Keratinocyte (primary cell): ENCODE results near the gene SPON1.

Experiments used
- EZH2 ChIP-seq: IDR thresholded peaks from one replicate; pipeline ENCODE4 v1.6.1; 2012; ENCODE audit warnings: inconsistent platforms, mild to moderate bottlenecking, low read length, moderate library complexity
- TF ChIP-seq, protein P1 (sequence below), 3 experiments: IDR thresholded peaks in 1 of 3; conservative IDR thresholded peaks in 1 of 3; optimal IDR thresholded peaks in 1 of 3; 2 replicates in 2 of 3; 3 replicates in 1 of 3; pipeline versions ENCODE3 to v1.5.1; 2011; ENCODE audit warnings: low read length in 3 of 3, mild to moderate bottlenecking in 3 of 3, moderate library complexity in 2 of 3, control low read depth in 1 of 3, inconsistent platforms in 1 of 3; ENCODE audit not compliant: insufficient read depth in 2 of 3; ENCODE audit errors: extremely low read depth in 1 of 3

DNA sequence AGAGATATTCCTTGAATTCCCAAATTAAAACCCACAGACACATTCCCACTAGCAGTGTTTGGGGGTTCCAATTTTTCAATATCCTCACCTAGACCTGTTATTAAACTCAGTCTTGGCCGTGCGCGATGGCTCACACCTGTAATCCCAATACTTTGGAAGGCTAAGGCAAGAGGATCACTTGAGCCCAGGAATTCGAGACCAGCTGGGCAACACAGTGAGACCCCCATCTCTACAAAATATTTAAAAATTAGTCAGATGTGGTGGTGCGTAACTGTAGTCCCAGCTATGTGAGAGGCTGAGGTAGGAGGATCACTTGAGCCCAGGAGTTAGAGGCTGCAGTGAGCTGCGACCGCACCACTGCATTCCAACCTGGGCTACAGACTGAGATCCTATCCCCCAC, 343.1 kb downstream of the SPON1 start:
- TF ChIP-seq, protein P1, sequence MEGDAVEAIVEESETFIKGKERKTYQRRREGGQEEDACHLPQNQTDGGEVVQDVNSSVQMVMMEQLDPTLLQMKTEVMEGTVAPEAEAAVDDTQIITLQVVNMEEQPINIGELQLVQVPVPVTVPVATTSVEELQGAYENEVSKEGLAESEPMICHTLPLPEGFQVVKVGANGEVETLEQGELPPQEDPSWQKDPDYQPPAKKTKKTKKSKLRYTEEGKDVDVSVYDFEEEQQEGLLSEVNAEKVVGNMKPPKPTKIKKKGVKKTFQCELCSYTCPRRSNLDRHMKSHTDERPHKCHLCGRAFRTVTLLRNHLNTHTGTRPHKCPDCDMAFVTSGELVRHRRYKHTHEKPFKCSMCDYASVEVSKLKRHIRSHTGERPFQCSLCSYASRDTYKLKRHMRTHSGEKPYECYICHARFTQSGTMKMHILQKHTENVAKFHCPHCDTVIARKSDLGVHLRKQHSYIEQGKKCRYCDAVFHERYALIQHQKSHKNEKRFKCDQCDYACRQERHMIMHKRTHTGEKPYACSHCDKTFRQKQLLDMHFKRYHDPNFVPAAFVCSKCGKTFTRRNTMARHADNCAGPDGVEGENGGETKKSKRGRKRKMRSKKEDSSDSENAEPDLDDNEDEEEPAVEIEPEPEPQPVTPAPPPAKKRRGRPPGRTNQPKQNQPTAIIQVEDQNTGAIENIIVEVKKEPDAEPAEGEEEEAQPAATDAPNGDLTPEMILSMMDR (optimal IDR thresholded peaks at IDR 0.05 in 1 of 3, IDR thresholded peaks at IDR 0.05 in 1 of 3, conservative IDR thresholded peaks at IDR 0.05 in 1 of 3; ENCODE audit: extremely low read depth in 1 of 3, insufficient read depth in 2 of 3, low read length in 3 of 3) = no peak
- no peak for TF ChIP-seq EZH2
